Activated T-cell treated with anti-CD3 and anti-CD28 coated beads, Interleukin-2, amount 50 U/mL, for 24 hours (primary cell): ENCODE measurements around the gene LRRD1.
"Not testable (repeated sequence)": the region's sequence is repeated elsewhere in the genome, so short reads cannot be mapped to it uniquely, and the experiment has no call there.

Source experiments
- DNase-seq: peaks from one replicate; pipeline ENCODE4 v3.0.0-alpha.2; 2020
- H3K27ac Mint-ChIP-seq: 2 replicates; pipeline ENCODE4 v1.8.0; 2020; ENCODE audit warnings: mild to moderate bottlenecking, mixed read lengths
- H3K27me3 Mint-ChIP-seq: 2 replicates; pipeline ENCODE4 v1.8.0; 2020; ENCODE audit warnings: mixed read lengths
- H3K36me3 Mint-ChIP-seq: 2 replicates; pipeline ENCODE4 v1.8.0; 2020; ENCODE audit warnings: low read depth, mixed read lengths
- H3K4me1 Mint-ChIP-seq: 2 replicates; pipeline ENCODE4 v1.8.0; 2020; ENCODE audit warnings: low read depth, mixed read lengths
- H3K4me3 Mint-ChIP-seq: 2 replicates; pipeline ENCODE4 v1.8.0; 2020; ENCODE audit warnings: mild to moderate bottlenecking, moderate library complexity, mixed read lengths
- H3K9me3 Mint-ChIP-seq: 2 replicates; pipeline ENCODE4 v1.8.0; 2020; ENCODE audit warnings: mixed read lengths

Gene LRRD1

GRCh38 chr7:92158660-92159575, 20.0 kb downstream of the LRRD1 start:
- Mint-ChIP-seq H3K4me1 (no peaks in the 10 kb centered on the region), H3K9me3 (no peaks in the 10 kb centered on the region), H3K36me3 (no peaks in the 10 kb centered on the region), H3K4me3 (no peak overlapping the region), H3K27me3 (peaks cover 14% of the 10 kb centered on the region), H3K27ac (no peak overlapping the region)
- no peak for DNase-seq

GRCh38 chr7:92156990-92157389, 22.0 kb downstream of the LRRD1 start:
- peaks cover 8% of the 10 kb centered on the region for H3K27me3 Mint-ChIP-seq
- DNase-seq, result no peak
- no peak overlapping the region for H3K4me3 Mint-ChIP-seq
- no peaks in the 10 kb centered on the region for H3K4me1 Mint-ChIP-seq
- H3K36me3 Mint-ChIP-seq, result no peaks in the 10 kb centered on the region
- H3K27ac Mint-ChIP-seq, result no peak overlapping the region
- H3K9me3 Mint-ChIP-seq, result no peaks in the 10 kb centered on the region

- H3K36me3 Mint-ChIP-seq, result no peaks in the 10 kb centered on the region
- no peak for DNase-seq
- no peaks in the 10 kb centered on the region for H3K4me1 Mint-ChIP-seq
- peaks cover 4% of the 10 kb centered on the region for H3K27me3 Mint-ChIP-seq
- H3K4me3 Mint-ChIP-seq, result no peak overlapping the region
- H3K27ac Mint-ChIP-seq, result no peak overlapping the region
- no peaks in the 10 kb centered on the region for H3K9me3 Mint-ChIP-seq
Measured at GRCh38 chr7:92155108-92155739, 23.7 kb downstream of the LRRD1 start.

- no peak for DNase-seq
- Mint-ChIP-seq H3K4me1 (no peaks in the 10 kb centered on the region), H3K4me3 (no peak overlapping the region), H3K27me3 (peaks cover 4% of the 10 kb centered on the region), H3K9me3 (no peaks in the 10 kb centered on the region), H3K36me3 (no peaks in the 10 kb centered on the region), H3K27ac (no peak overlapping the region)
Measured at GRCh38 chr7:92150450-92151017, 28.4 kb downstream of the LRRD1 start.

- Mint-ChIP-seq H3K9me3 (no peaks in the 10 kb centered on the region), H3K27ac (no peak overlapping the region), H3K27me3 (peaks cover 2% of the 10 kb centered on the region), H3K36me3 (no peaks in the 10 kb centered on the region), H3K4me3 (no peak overlapping the region), H3K4me1 (no peaks in the 10 kb centered on the region)
- no peak for DNase-seq
Measured at GRCh38 chr7:92149736-92150239, 29.2 kb downstream of the LRRD1 start.

GRCh38 chr7:92143192-92143880, 35.6 kb downstream of the LRRD1 start:
- H3K4me1 Mint-ChIP-seq, H3K27me3 Mint-ChIP-seq, H3K4me3 Mint-ChIP-seq, H3K27ac Mint-ChIP-seq, DNase-seq, H3K36me3 Mint-ChIP-seq, H3K9me3 Mint-ChIP-seq: not testable (repeated sequence)

GRCh38 chr7:92142791-92143190, 36.2 kb downstream of the LRRD1 start:
- H3K27me3 Mint-ChIP-seq, H3K4me1 Mint-ChIP-seq, DNase-seq, H3K4me3 Mint-ChIP-seq, H3K36me3 Mint-ChIP-seq, H3K9me3 Mint-ChIP-seq, H3K27ac Mint-ChIP-seq: not testable (repeated sequence)

- Mint-ChIP-seq H3K36me3 (no peaks in the 10 kb centered on the region), H3K4me3 (no peak overlapping the region), H3K27ac (no peak overlapping the region), H3K9me3 (no peaks in the 10 kb centered on the region), H3K27me3 (no peaks in the 10 kb centered on the region), H3K4me1 (no peaks in the 10 kb centered on the region)
- no peak for DNase-seq
Measured at GRCh38 chr7:92141161-92141560, 37.8 kb downstream of the LRRD1 start.

- no peak overlapping the region for H3K4me3 Mint-ChIP-seq
- H3K27me3 Mint-ChIP-seq, result no peaks in the 10 kb centered on the region
- H3K27ac Mint-ChIP-seq, result no peak overlapping the region
- no peak for DNase-seq
- peaks cover 20% of the 10 kb centered on the region for H3K36me3 Mint-ChIP-seq
- H3K4me1 Mint-ChIP-seq, result peaks cover 23% of the 10 kb centered on the region
- H3K9me3 Mint-ChIP-seq, result no peaks in the 10 kb centered on the region
Measured at GRCh38 chr7:92137557-92137956, 41.4 kb downstream of the LRRD1 start.

GRCh38 chr7:92135052-92135889, 43.7 kb downstream of the LRRD1 start:
- H3K27me3 Mint-ChIP-seq, result no peaks in the 10 kb centered on the region
- peak overlapping the region; percentile 98 for H3K4me3 Mint-ChIP-seq
- H3K4me1 Mint-ChIP-seq, result peaks cover 37% of the 10 kb centered on the region
- no peak for DNase-seq
- H3K27ac Mint-ChIP-seq, result peak overlapping the region; percentile 100
- H3K9me3 Mint-ChIP-seq, result no peaks in the 10 kb centered on the region
- H3K36me3 Mint-ChIP-seq, result peaks cover 36% of the 10 kb centered on the region

- Mint-ChIP-seq H3K27ac (peak within 1 kb of the TSS; percentile 100), H3K4me3 (peak within 1 kb of the TSS; percentile 98), H3K9me3 (no peaks in the 10 kb centered on the region), H3K27me3 (no peaks in the 10 kb centered on the region), H3K4me1 (peaks cover 40% of the 10 kb centered on the region), H3K36me3 (peaks cover 44% of the 10 kb centered on the region)
- DNase-seq, result peak; percentile 98
Measured at GRCh38 chr7:92134271-92135051, 44.5 kb downstream of the LRRD1 start, which contains the start of gene CYP51A1. Gene CYP51A1, minus strand, starts transcription at chr7:92134477. Its CDS starts 113 bp downstream, at chr7:92134364.

- peak overlapping the region; percentile 98 for H3K4me3 Mint-ChIP-seq
- peak; percentile 78 for DNase-seq
- no peaks in the 10 kb centered on the region for H3K27me3 Mint-ChIP-seq
- H3K36me3 Mint-ChIP-seq, result peaks cover 50% of the 10 kb centered on the region
- no peaks in the 10 kb centered on the region for H3K9me3 Mint-ChIP-seq
- peaks cover 40% of the 10 kb centered on the region for H3K4me1 Mint-ChIP-seq
- H3K27ac Mint-ChIP-seq, result peak overlapping the region; percentile 100
Measured at GRCh38 chr7:92133737-92134270, 45.1 kb downstream of the LRRD1 start.
